B cell (primary cell): Measurements from ENCODE around the gene GRIK2.

Experiments used
- CTCF ChIP-seq: fragments of 200-600 bp; IDR thresholded peaks from one replicate; pipeline ENCODE4 v1.8.0; 2022; ENCODE audit warnings: antibody characterized with exemption, mild to moderate bottlenecking
- EZH2 ChIP-seq: IDR thresholded peaks from 2 replicates; pipeline ENCODE4 v1.6.1; 2012; ENCODE audit warnings: borderline replicate concordance, low read depth, mild to moderate bottlenecking, moderate library complexity, low read length; ENCODE audit not compliant: insufficient read depth, poor library complexity, severe bottlenecking

GRCh38 chr6:101878554-101879276 is 485.2 kb downstream of the GRIK2 start:
- TF ChIP-seq CTCF (no peak), EZH2 (no peak)
